GM12875 (cell line): ENCODE data around the gene ASPDH.
"Not testable (repeated sequence)": the region's sequence is repeated elsewhere in the genome, so short reads cannot be mapped to it uniquely, and the experiment has no call there.

Experiments used
- H3K4me3 ChIP-seq: one replicate; pipeline ENCODE4 v1.5.1; 2011; ENCODE audit warnings: low read depth, low read length, control low read depth
- TF ChIP-seq, protein P1 (sequence below): IDR thresholded peaks from 2 replicates; pipeline ENCODE4 v1.5.1; 2011; ENCODE audit warnings: low read depth, mild to moderate bottlenecking, control low read depth, inconsistent platforms, low read length, moderate library complexity, borderline replicate concordance; ENCODE audit not compliant: insufficient read depth

The ASPDH gene

DNA sequence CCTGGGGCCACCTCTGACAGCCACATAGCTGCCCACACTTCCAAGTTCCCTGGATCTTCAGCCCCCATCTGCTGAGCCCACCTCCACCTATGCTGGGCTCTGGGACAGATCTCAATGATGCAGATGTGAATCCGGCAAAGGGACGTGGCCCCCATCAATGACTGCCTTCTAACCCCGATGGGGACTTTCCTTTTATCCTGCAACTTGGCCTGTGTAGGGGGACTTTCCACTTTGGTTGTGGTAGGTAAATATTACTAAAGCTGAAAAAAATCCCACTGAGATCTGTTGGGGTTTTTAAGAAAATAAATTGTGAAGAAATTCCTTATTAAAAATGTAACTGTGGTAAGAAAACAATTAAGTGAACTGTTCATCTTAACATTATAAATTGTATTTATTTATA, 20.8 kb upstream of the ASPDH start:
- TF ChIP-seq, protein P1, sequence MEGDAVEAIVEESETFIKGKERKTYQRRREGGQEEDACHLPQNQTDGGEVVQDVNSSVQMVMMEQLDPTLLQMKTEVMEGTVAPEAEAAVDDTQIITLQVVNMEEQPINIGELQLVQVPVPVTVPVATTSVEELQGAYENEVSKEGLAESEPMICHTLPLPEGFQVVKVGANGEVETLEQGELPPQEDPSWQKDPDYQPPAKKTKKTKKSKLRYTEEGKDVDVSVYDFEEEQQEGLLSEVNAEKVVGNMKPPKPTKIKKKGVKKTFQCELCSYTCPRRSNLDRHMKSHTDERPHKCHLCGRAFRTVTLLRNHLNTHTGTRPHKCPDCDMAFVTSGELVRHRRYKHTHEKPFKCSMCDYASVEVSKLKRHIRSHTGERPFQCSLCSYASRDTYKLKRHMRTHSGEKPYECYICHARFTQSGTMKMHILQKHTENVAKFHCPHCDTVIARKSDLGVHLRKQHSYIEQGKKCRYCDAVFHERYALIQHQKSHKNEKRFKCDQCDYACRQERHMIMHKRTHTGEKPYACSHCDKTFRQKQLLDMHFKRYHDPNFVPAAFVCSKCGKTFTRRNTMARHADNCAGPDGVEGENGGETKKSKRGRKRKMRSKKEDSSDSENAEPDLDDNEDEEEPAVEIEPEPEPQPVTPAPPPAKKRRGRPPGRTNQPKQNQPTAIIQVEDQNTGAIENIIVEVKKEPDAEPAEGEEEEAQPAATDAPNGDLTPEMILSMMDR: no peak

DNA sequence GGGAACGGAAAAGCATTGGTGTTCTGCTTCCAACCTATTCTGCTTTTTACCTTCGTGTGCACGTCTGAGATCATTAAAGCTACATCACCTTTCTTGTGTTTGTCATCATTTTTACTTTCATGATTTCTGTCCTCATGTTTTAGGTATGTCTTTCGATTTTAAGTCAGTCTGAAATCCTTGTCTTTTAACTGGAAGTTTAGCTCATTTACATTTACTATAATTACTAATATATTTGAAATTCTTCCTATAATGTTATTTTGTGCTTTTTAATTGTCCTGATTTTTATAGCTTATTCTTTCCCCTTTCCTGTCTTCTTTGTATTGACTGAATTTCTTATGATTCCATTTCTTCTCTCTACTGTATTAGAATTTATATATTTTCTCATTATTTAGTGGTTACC, 19.2 kb upstream of the ASPDH start:
- H3K4me3 ChIP-seq: no peak overlapping the region
- TF ChIP-seq, protein P1: no peak

More for the DNA sequence above, 20.8 kb upstream of the ASPDH start:
- no peak overlapping the region for H3K4me3 ChIP-seq

DNA sequence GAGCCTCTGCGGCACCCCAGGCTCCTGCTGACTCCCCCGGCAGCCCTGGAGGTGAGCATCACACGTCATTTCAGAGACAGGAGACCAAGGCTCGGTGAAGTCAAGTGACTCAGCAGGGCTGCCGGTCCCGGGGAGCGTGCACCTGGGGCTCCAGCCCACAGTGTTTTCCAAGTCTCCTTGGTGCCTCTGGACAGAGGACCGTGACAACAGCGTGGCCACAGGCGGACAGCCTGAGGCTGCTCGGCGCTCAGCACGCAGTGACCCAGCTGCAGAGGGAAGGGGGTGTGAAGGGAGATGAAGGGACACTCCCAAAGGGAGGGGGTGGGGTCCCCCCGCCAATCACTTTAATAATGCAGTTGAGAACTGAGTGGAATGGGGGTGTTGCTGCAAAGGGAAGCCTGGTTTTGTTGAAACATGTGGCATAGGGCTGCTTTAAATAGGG, 17.5 kb upstream of the ASPDH start:
- TF ChIP-seq, protein P1: no peak
- no peak overlapping the region for H3K4me3 ChIP-seq

DNA sequence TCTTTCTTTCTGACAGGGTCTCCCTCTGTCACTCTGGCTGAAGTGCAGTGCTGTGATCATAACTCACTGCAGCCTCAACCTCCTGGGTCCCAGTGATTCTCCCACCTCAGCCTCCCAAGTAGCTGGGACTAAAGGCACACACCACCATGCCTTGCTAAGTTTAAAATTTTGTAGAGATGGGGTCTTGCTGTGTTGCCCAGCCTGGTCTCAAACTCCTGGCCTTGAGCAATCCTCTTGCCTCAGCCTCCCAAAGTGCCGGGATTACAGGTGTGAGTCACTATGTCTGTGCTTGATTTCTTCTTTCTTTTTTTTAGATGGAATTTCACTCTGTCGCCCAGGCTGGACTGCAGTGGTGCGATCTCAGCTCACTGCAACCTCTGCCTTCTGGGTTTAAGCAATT, 14.3 kb upstream of the ASPDH start:
- not testable (repeated sequence) for H3K4me3 ChIP-seq

DNA sequence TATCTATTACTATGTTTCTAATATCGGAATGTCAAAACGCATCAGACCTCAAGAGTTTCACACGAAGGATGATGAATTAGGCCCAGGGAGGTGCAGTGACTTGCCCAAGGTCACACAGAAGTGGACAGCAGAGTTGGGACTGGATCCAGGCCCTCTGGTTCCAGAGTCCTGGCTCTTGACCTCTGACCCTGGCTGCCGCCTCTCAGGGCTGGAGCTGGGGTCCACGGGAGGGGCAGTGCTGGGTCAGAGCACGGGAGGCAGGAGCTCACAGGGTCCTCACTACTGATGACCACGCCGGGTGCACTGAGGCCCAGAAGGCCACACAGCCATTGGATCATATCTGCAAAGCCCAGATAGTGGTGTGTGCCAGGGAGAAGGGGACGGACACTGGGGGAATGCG, 9.2 kb upstream of the ASPDH start:
- TF ChIP-seq, protein P1: no peak
- H3K4me3 ChIP-seq: no peak overlapping the region

DNA sequence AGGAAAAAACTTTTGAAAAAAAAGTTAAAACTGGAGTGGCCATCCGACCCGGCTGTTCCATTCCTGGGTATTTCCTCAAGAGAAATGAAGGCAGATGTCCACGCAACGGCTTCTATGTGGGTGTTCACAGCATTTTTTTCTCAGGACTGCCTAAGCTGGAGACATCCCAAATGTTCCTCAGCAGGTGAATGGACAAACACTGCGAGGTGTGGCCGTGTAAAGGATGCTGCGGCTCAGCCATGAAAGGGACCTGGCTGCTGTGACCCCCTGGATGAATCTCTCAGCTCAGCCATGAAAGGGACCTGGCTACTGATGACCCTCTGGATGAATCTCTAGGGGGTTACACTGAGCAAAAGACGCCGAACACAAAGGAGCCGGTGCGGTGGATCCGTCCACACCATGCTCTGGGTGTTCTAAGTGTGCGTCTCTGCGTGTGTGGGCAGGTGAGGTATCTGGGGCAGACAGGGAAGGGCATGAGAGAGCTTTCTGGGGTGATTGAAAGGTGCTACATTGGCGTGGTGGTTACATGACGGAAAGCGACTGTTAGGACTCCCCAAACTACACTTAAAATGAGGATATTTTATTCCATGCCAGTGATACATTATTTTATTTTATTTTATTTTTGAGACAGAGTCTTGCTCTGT, 7.2 kb upstream of the ASPDH start:
- TF ChIP-seq, protein P1: no peak
- no peak overlapping the region for H3K4me3 ChIP-seq

DNA sequence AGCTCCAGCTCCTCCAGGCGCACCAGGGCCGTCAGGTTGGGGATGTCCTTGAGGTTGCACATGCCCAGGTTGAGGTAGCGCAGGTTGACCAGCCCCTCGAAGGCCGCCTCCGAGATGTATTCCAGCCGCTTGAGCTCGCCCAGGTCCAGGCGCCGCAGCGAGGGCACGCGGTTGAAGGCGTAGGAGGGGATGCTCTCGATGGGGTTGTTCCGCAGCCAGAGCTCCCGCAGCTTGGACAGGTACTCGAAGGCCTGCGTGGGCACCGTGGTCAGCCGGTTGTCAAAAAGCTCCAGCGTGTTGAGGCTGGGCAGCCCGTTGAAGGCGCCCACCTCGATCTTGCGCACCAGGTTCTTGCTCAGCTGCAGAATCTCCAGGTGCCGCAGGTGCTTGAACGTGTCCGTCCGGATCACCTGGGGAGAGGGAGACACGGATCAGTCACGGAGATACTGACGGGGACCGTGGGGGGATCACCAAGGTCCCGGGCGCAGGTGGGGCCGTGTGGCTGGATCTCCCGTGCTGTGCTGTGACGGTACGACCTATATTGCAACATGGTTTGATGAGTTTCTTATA, 5.4 kb upstream of the ASPDH start:
- no peak overlapping the region for H3K4me3 ChIP-seq
- TF ChIP-seq, protein P1: no peak
